BE2C (cell line): Measurements from ENCODE around the gene TMEM215. TPM values are rescaled to one million over a fixed set of nuclear protein-coding genes. Genes with fewer than 3 reads are reported as not detected.

Experiments used
- DNase-seq: peaks from one replicate; pipeline ENCODE4 v3.0.0-alpha.2; 2020
- H3K27me3 ChIP-seq: fragments of 250-450 bp; sonication (Bioruptor Pico); 2 replicates; pipeline ENCODE4 v1.5.1; 2020; ENCODE audit warnings: mild to moderate bottlenecking
- H3K36me3 ChIP-seq: fragments of 250-450 bp; sonication (Bioruptor Pico); 2 replicates; pipeline ENCODE4 v1.5.1; 2020; ENCODE audit warnings: mild to moderate bottlenecking
- H3K4me1 ChIP-seq: fragments of 250-450 bp; sonication (Bioruptor Pico); 2 replicates; pipeline ENCODE4 v1.5.1; 2020
- H3K4me3 ChIP-seq: 2 replicates; pipeline ENCODE4 v1.5.1; 2011; ENCODE audit warnings: low read depth, low read length
- H3K9me3 ChIP-seq: fragments of 250-450 bp; sonication (Bioruptor Pico); 2 replicates; pipeline ENCODE4 v1.5.1; 2020
- polyA plus RNA-seq: library from polyadenylated mRNA; unstranded; fragments of >200 nt; gene quantifications from one replicate; pipeline ENCODE4 v1.2.1, GENCODE V29; 2012; ENCODE audit warnings: low read depth, missing spikeins; ENCODE audit not compliant: insufficient read length, insufficient read depth
- TF ChIP-seq, protein P1 (sequence below): IDR thresholded peaks from 2 replicates; pipeline ENCODE4 v1.5.1; 2012; ENCODE audit warnings: mild to moderate bottlenecking, low read depth, low read length

The TMEM215 gene
- polyA plus RNA-seq = not detected

- H3K27me3 ChIP-seq = peaks cover 56% of the 10 kb centered on the region
- no peaks in the 10 kb centered on the region for H3K4me1 ChIP-seq
- TF ChIP-seq, protein P1, sequence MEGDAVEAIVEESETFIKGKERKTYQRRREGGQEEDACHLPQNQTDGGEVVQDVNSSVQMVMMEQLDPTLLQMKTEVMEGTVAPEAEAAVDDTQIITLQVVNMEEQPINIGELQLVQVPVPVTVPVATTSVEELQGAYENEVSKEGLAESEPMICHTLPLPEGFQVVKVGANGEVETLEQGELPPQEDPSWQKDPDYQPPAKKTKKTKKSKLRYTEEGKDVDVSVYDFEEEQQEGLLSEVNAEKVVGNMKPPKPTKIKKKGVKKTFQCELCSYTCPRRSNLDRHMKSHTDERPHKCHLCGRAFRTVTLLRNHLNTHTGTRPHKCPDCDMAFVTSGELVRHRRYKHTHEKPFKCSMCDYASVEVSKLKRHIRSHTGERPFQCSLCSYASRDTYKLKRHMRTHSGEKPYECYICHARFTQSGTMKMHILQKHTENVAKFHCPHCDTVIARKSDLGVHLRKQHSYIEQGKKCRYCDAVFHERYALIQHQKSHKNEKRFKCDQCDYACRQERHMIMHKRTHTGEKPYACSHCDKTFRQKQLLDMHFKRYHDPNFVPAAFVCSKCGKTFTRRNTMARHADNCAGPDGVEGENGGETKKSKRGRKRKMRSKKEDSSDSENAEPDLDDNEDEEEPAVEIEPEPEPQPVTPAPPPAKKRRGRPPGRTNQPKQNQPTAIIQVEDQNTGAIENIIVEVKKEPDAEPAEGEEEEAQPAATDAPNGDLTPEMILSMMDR = no peak
- no peaks in the 10 kb centered on the region for H3K36me3 ChIP-seq
- H3K9me3 ChIP-seq = no peaks in the 10 kb centered on the region
- peak; percentile 15 for DNase-seq
- no peak within 1 kb of the TSS for H3K4me3 ChIP-seq
Measured at GRCh38 chr9:32783168-32783891, at the start of gene TMEM215. TSS of gene TMEM215 (plus strand) at chr9:32783540. CDS start at chr9:32784184, 644 bp downstream.

DNA sequence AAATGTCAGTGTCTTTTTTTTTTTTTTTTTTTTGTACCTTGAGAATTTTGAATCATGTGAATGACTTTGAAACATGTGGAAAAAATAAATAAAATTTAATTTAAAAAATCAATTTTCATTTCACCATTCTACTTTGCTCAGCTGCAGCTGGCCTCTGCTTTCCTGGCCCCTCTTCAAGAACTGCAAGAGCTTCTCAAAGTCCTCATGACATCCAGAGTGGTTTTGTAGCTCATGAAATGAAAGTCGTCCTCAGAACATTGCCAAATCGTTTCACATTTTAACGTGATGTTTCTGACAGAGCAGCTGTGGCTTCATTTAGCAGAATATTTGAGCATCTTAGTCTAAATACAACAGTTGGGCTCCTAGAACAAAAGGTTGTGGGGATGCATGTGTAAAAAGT, 47.9 kb upstream of the TMEM215 start:
- Histone ChIP-seq H3K27me3 (no peaks in the 10 kb centered on the region), H3K4me1 (no peaks in the 10 kb centered on the region), H3K36me3 (no peaks in the 10 kb centered on the region), H3K4me3 (no peak overlapping the region), H3K9me3 (no peaks in the 10 kb centered on the region)
- TF ChIP-seq, protein P1 = no peak
- no peak for DNase-seq

- Histone ChIP-seq H3K36me3 (no peaks in the 10 kb centered on the region), H3K9me3 (no peaks in the 10 kb centered on the region), H3K27me3 (no peaks in the 10 kb centered on the region), H3K4me1 (no peaks in the 10 kb centered on the region), H3K4me3 (no peak overlapping the region)
- no peak for DNase-seq
- TF ChIP-seq, protein P1 = no peak
Measured at GRCh38 chr9:32737378-32737777, 46.0 kb upstream of the TMEM215 start.

GRCh38 chr9:32738501-32739172, 44.7 kb upstream of the TMEM215 start:
- DNase-seq = no peak
- no peaks in the 10 kb centered on the region for H3K36me3 ChIP-seq
- H3K4me1 ChIP-seq = no peaks in the 10 kb centered on the region
- TF ChIP-seq, protein P1 = no peak
- no peaks in the 10 kb centered on the region for H3K9me3 ChIP-seq
- no peaks in the 10 kb centered on the region for H3K27me3 ChIP-seq
- no peak overlapping the region for H3K4me3 ChIP-seq

- TF ChIP-seq, protein P1 = no peak
- H3K27me3 ChIP-seq = no peaks in the 10 kb centered on the region
- no peak for DNase-seq
- no peaks in the 10 kb centered on the region for H3K4me1 ChIP-seq
- no peak overlapping the region for H3K4me3 ChIP-seq
- H3K9me3 ChIP-seq = no peaks in the 10 kb centered on the region
- H3K36me3 ChIP-seq = no peaks in the 10 kb centered on the region
Measured at GRCh38 chr9:32741706-32742105, 41.6 kb upstream of the TMEM215 start.

- H3K36me3 ChIP-seq = no peaks in the 10 kb centered on the region
- peaks cover 5% of the 10 kb centered on the region; the same call in 1 of the 2 replicates for H3K27me3 ChIP-seq
- no peak overlapping the region for H3K4me3 ChIP-seq
- no peak for DNase-seq
- H3K4me1 ChIP-seq = no peaks in the 10 kb centered on the region
- TF ChIP-seq, protein P1 = no peak
- H3K9me3 ChIP-seq = no peaks in the 10 kb centered on the region
Measured at GRCh38 chr9:32742296-32742695, 41.0 kb upstream of the TMEM215 start.
